WTC11 (cell line): ENCODE measurements around the gene FFAR2.

Experiments used
- GABPB1 ChIP-seq: sonication (generic); formaldehyde crosslinking; IDR thresholded peaks from 2 replicates; pipeline ENCODE4 v1.8.1; 2023; ENCODE audit warnings: mild to moderate bottlenecking, missing genetic modification reagents
- TF ChIP-seq, protein P1 (sequence below): sonication (generic); formaldehyde crosslinking; IDR thresholded peaks from 2 replicates; pipeline ENCODE4 v1.8.0; 2023; ENCODE audit warnings: mild to moderate bottlenecking, missing genetic modification reagents

DNA sequence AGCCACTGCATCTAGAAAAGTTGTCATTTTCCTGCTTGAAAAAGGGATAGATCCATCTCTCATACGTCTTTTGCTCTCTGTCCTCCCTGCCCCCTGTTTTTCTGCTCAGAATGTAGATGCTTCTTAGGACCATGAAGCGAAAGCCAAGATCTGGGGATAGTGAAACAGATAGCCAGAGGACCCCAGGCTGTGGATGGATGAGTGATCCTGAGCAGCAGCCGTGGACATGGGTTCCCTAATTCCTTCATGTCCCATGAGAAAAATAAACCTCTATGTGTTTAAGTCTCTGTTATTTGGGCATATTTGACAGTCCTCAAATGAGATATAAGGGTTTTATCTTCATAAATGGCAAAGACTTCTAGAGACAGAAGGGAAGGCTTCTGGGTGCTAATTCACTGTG, 12.2 kb upstream of the FFAR2 start:
- TF ChIP-seq, protein P1, sequence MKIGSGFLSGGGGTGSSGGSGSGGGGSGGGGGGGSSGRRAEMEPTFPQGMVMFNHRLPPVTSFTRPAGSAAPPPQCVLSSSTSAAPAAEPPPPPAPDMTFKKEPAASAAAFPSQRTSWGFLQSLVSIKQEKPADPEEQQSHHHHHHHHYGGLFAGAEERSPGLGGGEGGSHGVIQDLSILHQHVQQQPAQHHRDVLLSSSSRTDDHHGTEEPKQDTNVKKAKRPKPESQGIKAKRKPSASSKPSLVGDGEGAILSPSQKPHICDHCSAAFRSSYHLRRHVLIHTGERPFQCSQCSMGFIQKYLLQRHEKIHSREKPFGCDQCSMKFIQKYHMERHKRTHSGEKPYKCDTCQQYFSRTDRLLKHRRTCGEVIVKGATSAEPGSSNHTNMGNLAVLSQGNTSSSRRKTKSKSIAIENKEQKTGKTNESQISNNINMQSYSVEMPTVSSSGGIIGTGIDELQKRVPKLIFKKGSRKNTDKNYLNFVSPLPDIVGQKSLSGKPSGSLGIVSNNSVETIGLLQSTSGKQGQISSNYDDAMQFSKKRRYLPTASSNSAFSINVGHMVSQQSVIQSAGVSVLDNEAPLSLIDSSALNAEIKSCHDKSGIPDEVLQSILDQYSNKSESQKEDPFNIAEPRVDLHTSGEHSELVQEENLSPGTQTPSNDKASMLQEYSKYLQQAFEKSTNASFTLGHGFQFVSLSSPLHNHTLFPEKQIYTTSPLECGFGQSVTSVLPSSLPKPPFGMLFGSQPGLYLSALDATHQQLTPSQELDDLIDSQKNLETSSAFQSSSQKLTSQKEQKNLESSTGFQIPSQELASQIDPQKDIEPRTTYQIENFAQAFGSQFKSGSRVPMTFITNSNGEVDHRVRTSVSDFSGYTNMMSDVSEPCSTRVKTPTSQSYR (CRISPR knock-in tag) = no peak
- no peak for TF ChIP-seq GABPB1 (CRISPR knock-in tag)
